Measurements from ENCODE around the gene COL11A1.
"Not testable (repeated sequence)": the region's sequence is repeated elsewhere in the genome, so short reads cannot be mapped to it uniquely, and the experiment has no call there.

The COL11A1 gene

DNA sequence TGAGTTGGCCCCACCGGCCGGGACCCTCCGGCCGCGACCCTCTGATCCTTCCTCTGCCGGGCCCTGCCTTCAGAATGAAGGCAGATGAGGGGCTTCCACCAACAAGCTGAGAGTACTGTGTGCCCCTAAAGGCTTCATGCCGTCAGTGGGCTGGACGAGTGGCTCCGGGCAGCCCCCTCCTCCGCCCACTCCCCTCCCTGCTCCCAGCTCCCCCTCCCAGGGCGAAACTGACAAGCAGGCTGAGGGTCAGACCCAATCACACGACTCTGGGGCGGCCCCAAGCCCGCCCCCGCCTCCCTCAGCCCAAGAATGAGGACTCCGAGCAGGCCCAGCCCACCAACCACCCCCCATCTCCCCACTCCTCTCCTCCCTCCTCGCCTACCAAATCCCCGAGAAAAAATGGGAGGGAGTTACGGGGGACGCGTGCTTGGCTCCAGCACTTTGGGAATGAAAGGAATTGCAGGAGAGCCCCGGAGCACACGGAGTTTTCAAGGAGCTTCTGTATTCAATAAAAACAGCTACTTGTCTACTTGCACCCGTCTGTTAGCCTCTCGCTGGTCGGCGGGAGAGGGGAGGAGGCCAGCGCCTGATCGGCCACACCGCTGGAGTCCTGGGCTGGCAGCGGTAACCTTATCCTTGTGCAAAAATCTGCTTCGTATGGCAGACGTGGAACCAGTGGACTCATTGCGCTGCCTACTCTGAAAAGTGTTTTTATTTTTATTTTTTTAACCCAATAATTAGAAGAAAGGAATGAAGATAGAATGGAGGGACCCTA, at the start of gene COL11A1:
Gene COL11A1 (minus strand): TSS at position 147 of the 775 bp plus-strand sequence. CDS start 344 bp downstream, outside the sequence.
- DNase-seq, result no peak

DNA sequence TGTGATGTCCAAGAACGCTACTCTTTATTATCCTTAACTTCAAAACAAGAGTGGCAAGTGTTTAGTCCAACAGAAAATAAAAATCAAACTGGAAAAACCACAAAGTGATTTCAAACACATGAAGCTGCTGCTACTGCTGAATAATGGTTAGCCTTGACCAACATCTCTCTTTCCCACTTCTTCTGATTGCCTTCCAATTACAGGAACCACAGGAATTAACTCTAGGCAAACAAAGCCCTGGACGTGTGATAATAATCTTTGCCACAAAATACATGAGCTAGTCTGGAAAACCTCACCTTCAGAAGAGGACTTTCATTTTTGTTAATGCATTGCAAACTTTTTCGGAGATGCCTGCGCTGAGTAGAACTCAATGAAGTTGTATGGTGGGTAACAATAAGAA, 48.6 kb upstream of the COL11A1 start:
- no peak for DNase-seq

DNA sequence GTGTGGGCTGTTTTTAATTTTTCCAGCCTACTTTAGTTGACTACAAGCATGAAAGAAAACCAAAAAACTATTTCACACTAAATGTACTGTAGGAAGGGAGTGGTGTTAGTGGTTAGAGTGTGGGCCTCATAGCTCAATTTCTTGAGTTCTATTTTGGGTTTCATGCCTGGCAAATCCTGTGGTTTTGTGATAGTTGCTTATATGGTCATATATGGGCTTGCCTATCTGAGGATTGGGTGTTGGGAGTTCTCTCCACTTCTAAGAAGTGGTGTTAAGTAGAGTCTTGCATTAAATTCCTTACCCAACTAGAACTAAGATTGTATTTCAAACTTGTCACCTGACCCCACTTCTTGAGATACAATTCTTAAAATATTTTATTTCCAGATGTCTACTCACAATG, 37.8 kb upstream of the COL11A1 start:
- DNase-seq, result no peak

- DNase-seq, result no peak
These were observed 37.1 kb upstream of the COL11A1 start for GRCh38 chr1:103145449-103145848.

DNA sequence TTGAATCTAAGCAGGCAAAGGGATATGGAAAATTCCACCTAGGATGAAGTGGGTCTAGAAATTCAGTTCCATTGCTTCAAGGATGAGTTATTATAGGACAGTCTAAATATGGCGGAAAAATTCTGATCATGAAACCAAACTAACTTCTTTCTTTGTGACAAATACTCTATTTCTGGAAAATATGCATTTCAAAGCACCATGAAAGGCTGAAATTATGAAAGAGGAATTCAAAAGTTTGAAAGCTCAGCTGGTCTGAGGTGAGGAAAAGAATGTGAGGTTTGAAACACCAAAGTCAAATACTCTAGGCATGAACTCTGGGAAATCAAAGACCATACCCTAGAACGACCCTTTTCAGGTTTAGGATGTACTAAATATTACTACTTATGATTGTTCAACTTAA, 36.4 kb upstream of the COL11A1 start:
- no peak for DNase-seq

DNA sequence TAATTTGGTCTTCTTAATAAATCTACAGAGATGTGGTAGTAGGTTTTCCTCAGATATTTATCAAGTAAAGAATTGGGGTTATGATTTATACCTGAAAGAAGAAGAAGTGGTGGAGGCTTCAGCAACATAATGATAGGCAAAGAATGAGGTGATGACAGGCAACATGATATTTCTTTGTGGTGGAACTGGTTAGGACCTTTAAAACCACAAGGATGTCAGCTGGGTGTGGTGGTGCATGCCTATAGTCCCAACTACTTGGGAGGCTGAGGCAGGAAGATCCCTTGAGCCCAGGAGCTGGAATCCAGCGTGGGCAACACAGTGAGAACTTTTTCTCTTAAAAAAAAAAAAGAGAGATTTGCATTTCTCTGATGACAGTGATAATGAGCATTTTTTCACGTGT, 34.1 kb upstream of the COL11A1 start:
- no peak for DNase-seq

GRCh38 chr1:103129796-103130195, 21.5 kb upstream of the COL11A1 start:
- no peak for DNase-seq

- no peak for DNase-seq
These were observed 20.9 kb upstream of the COL11A1 start for GRCh38 chr1:103129255-103129654.

DNA sequence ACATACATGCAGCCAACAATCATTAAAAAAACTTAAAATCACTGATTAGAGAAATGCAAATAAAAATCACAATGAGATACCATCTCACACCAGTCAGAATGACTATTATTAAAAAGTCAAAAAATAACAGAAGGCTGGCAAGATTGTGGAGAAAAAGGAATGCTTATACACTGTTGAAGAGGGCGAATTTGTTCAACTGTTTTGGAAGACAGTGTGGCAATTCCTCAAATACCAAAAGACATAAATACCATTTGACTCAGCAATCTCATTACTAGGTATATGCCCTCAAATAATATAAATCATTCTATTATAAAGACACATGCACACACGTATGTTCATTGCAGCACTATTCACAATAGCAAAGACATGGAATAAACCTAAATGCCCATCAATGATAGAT, 19.9 kb upstream of the COL11A1 start:
- DNase-seq, result not testable (repeated sequence)

DNA sequence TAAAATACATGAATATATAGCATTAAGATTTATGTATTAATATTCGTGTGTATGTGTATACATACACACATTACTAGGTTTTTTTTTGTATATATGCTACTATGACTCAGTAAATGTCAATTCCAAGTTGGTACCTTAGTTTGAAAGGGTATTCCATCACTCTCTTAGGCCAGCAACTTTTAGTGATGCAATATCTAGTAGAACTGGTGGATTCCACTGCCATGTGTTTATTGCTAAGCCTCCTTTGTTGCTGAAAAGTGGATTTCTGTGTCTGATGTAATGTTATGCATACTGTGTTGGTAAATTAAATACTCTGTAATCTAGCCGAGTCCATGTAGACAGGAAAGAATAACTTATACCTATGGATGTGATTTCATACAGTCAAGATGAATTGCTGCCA, 16.9 kb upstream of the COL11A1 start:
- DNase-seq, result no peak

DNA sequence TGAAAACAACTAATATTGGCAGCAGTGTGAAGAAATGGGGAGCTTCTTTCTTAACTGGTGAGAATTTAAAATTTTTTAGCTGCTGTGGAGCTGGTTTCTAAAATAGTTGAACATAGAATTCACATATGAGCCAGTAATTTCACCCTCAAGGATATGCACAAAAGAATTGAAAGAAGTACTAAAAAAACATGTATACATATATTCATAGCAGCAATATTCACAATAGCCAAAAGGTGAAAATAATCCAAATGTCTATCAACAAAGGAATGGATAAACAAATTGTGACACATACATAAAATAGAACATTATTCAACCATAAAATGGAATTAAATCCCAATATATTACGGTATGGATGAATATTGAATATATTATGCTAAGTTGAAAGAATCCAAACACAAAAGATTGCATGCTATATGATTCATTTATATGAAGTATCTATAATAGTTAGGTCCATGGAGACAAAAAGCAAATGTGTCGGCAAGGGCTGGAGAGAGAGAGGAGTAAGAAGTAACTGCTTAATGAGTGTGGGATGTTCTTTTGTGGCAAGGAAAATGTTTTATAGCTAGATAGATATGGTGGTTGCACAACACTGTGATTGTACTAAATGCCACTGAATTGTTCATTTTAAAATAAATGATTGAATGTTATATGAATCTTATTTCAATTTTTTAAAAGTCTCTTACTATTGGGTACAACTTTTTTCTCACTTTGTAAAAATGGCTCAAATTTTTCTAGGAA, 14.8 kb upstream of the COL11A1 start:
- DNase-seq, result no peak

GRCh38 chr1:103120981-103121380, 12.7 kb upstream of the COL11A1 start:
- no peak for DNase-seq

GRCh38 chr1:103112546-103112945, 4.2 kb upstream of the COL11A1 start:
- DNase-seq, result no peak

DNA sequence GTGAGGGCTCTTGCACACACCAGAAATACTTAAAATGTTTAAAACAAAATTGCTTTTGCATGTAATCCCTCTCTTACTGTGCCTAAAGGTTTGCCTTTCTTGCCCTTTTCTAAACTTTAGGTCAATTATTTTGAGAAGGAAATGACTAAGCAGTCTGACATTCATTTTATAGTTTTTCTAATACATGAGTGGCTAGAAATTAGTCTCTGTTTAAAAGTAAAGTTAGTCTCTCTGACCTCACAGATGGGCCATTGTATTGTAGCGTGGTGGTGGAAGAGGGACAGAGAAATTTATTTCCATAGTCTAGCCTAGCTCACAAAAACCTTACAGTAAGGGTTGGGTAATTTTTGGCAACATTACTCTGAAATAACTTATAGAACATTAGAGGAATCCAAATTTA, 3.6 kb upstream of the COL11A1 start:
- DNase-seq, result no peak

DNA sequence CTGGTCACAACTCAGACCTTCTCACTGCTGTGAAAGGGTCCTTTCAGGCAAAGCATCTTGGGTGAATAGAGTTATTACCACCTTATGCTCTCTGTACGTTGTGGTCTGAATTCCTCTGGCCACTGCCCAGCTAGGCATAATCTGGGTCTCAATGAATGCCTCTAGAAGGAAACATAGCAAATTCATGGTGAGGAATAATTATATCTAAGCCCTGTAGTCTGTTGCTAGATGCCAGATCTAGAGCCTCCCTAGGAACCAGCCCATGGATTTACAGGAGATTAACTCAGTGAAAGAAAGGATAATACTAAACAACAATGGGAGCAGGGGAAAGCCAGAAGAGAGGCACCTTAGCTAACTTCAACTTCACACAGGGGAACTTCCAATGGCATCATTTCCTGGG, 2.4 kb upstream of the COL11A1 start:
- DNase-seq, result no peak

GRCh38 chr1:103109311-103109920, 1.1 kb upstream of the COL11A1 start:
- DNase-seq, result no peak

- no peak for DNase-seq
These were observed 464 bp downstream of the COL11A1 start for GRCh38 chr1:103107741-103108375.

DNA sequence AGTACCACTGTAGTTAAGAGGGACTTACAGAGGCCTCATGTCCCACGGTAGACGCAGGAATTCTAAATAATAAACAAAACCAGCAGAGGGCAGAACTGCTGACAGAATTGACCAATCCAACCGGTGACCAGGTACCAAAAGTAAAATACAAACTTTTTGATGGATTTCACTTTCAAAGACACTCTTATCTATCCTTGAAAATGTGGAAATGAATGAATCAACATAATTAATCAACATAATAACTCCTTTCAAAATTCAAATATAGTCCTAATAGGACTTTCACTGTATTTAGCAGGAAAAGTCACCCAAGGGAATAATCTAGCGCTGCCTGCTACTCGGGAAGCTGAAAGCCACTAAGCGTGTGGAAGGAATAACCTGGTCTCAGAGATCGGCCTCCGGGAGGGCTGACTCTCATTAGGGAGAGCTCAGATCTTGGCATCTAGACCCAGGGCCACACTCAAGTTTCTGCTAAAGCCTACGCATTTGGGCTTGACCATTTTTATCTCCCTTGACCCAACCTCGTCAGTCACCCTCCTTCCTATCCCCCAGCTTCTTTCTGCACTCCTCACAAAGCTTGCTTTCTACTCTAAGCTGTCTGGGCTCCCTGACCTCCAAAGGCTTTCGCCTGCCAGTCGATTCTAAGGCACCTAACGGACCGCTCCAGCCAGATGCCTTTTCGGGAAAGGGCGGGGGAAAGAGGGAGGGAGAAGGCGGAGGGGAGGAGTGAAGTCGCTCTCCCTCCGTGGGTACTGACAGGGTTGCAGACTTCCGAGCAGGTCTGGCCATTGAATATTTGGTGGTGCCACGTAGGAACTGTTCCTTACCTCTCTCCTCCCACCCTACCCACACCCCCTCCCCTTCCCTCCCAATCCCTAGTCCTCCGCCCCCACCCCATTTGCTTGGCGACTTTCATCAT, 1.6 kb downstream of the COL11A1 start:
- DNase-seq, result no peak

GRCh38 chr1:103101399-103101798, 6.9 kb downstream of the COL11A1 start:
- DNase-seq, result no peak

DNA sequence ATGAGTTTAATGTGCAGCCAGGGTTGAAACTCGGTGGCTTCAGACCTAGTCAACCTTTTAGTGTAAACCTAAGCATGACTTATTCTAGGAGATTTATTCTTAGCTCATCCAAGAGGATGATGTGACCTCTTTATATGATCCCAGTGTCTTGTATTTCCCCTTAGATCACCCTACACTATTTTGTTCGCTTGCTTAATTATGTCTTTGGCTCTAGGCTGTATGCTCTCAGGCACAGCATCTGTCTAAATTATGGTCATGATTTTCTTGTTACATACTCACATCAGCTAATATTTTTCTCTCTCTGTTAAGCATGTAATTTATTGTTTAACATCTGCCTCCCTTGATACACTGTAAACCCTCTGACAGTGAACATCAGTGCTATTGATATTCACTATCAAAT, 19.1 kb downstream of the COL11A1 start:
- no peak for DNase-seq

- no peak for DNase-seq
These were observed 21.1 kb downstream of the COL11A1 start for GRCh38 chr1:103087256-103087655.

GRCh38 chr1:103084181-103084580, 24.1 kb downstream of the COL11A1 start:
- no peak for DNase-seq
